IPS DF 4.7 (cell line): ENCODE measurements around the gene GTF3C5.
"Not testable (repeated sequence)": the region's sequence is repeated elsewhere in the genome, so short reads cannot be mapped to it uniquely, and the experiment has no call there.

Experiments used
- DNase-seq: peaks from one replicate; pipeline ENCODE4 v3.0.0-alpha.2; 2013; ENCODE audit warnings: low spot score; ENCODE audit errors: extremely low read depth

The GTF3C5 gene

GRCh38 chr9:133029994-133030316 is 842 bp upstream of the GTF3C5 start:
- DNase-seq: no peak

DNA sequence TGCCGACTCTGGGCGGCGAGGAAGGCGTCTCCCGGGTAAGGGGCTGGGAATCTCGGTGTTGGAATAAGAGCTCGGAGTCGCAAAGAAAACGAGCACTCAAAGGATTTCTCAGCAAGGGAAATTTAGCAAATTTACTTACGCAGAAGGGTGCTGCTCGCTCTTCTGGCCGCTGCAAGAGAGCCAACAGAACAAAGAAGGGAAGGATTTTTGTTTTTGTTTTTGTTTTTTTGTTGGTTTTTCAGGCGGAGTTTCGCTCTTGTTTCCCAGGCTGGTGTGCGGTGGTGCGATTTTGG is 279 bp downstream of the GTF3C5 start:
- DNase-seq: no peak

- DNase-seq: no peak
Observed at GRCh38 chr9:133031496-133031911, 707 bp downstream of the GTF3C5 start.

GRCh38 chr9:133032171-133032570 is 1.4 kb downstream of the GTF3C5 start:
- DNase-seq: no peak

DNA sequence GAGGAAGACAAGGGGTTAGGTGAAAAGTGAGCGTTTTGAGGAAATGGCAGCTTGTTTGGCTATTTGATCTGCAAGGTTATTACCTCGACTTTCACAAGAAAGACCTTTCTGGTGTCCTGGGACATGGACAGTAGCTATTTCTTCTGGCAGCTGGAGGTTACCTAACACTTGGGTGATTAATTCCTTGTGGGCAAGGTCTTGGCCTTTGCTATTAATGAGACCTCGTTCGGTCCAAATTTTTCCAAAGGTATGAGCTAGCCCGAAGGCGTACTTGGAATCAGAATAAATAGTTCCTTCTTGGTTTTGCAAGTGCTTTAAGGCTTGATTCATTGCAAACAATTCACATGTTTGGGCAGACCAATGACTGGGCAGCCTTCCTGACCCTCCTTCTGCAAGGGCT is 4.9 kb downstream of the GTF3C5 start:
- DNase-seq: no peak

DNA sequence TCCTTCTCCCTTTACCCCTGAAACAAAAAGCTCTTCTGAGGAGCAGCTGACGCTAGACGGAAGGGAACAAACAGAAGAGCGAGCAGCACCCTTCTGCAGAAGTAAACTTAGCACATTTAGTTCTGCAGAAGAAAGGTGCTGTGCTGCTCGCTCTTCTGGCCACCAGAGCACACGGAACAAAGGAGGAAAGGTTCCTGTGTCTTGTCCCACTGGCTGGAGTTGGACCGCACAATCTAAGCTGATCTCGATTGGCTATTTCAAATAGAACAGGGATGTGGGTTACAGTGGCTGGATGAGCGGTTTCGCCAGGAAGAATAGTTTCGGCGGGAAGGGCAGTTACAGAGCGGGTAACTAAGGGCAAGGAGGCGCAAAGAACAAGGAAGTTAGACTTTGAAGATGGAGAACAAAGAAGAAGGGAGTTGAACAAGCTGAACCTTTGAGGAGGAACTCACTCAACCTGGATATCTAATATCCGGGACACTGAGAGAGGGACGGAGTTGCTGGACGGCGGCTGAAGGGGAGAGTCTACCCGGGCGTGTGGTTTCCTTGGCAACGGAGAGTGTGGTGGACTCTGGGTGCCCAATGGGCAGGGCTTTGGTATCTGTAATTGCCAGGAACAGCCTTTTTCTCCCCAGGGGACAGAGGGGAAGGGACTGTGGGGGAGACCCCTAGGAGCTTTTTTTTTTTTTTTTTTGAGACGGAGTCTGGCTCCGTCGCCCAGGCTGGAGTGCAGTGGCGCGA is 7.1 kb downstream of the GTF3C5 start:
- DNase-seq: no peak

- not testable (repeated sequence) for DNase-seq
Observed at GRCh38 chr9:133040892-133041479, 10.2 kb downstream of the GTF3C5 start.

- no peak for DNase-seq
Observed at GRCh38 chr9:133041958-133042357, 11.2 kb downstream of the GTF3C5 start.

GRCh38 chr9:133042676-133043075 is 11.9 kb downstream of the GTF3C5 start:
- DNase-seq: no peak

DNA sequence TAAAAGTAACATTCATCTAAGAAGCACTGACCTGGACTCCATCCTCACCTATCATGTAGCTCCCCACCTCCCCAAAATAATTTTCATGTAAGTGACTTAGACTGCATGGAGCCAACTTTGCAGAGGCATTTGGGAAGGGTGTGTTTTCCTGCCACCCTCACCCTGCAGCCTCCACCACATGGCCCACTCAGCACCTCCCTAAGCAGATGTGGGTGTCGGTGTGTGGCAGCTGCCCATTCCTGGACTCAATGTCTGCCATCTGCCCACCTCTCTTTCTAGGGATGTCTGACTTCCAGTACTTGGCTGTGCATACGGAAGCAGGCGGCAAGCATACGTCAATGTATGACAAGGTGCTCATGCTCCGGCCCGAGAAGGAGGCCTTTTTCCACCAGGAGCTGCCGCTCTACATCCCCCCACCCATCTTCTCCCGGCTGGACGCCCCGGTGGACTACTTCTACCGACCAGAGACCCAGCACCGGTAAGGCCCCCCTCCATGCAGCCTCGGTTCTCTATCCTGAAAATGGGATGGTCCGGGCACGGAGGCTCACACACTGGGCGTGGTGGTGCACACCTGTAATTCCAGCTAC is 12.7 kb downstream of the GTF3C5 start:
- no peak for DNase-seq

- DNase-seq: no peak
Observed at GRCh38 chr9:133044125-133044524, 13.3 kb downstream of the GTF3C5 start.

- DNase-seq: no peak
Observed at GRCh38 chr9:133044661-133045060, 13.9 kb downstream of the GTF3C5 start.

DNA sequence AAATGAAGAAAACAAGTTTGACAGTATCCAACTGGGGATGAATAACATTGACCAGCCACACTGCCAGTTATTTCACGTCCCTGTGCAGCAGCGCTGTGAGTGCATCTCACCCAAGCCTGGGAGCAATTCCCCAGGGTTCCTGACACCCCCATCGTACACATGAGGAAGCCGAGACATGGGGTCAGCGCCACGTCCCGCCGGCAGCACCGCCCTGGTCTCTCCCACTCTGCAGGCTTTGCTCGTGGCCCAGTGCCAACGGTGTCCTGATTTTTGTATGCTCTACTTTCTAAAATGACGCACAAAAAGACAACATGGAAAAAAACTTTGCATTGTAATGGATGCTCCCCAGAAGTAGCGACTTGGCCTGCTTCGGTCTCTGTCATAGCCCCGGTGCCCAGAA is 14.3 kb downstream of the GTF3C5 start:
- DNase-seq: no peak

DNA sequence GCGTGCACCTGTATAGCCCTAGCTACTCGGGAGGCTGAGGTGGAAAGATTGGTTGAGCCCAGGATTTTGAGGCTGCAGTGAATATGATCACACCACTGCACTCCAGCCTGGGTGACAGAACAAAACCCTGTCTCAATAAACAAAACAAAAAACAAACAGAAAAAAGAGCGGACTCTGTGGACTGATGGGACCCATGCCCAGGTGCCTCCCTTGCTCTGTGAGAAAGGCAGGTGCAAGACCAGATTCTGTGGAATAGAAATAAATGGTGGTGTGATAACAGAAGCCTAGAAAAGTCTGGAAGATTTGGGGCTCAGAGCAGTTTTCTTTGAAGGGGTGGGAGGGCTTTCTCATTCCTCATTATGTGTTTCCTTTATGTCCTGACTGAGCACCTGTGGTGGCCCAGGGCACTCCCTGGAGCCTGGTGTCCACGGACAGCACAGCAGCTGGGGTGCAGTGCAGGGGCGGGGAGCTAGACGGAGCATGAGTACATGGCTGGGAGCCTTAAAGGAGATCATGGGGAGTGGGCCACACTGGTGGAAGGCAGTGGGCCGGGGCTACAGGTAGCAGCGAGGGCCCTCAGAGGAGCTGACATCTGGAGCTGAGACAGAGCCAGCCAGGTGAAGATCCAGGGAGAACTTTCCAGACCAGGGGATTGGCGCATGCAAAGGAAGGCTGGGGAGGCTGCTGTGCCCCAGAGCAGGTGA is 15.6 kb downstream of the GTF3C5 start:
- no peak for DNase-seq

DNA sequence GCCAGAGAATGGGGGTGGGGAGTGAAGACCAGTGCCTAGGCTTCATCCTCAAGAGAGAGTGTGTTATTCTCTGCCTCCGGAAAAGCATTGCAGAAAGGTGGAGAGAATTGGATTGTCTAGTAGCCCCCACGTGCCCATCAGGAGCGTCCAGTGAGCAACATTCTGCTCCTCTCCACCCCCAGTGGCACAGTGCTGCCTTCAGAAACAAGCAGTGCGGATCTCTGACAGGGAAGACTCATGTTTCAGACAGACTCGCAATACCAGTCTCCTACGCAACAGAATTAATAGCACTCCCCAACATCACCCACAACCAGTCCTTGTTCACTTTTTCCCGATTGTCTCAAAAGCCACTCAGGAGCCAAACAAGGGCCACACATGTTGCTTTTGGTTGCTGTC is 16.1 kb downstream of the GTF3C5 start:
- DNase-seq: no peak

DNA sequence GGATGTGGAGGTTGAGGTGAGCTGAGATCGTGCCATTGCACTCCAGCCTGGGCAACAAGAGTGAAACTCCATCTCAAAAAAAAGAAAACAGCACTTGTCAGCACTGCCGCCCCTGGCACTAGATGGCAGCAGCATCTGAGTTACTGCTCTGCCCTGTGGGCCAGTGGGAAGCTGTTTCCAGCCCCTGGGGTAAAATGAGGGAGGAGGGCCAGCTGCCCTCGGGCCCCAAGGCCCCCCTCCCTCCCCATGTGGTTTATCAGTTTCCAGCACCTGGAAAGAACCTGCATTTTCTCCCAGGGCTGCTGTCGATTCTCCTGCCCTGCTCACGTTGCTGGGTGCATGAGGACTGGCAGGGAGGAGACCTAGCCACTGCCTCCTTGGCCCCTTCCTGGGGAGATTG is 17.8 kb downstream of the GTF3C5 start:
- no peak for DNase-seq

GRCh38 chr9:133049043-133049442 is 18.2 kb downstream of the GTF3C5 start:
- no peak for DNase-seq

GRCh38 chr9:133050142-133050541 is 19.3 kb downstream of the GTF3C5 start:
- no peak for DNase-seq

- no peak for DNase-seq
Observed at GRCh38 chr9:133050781-133051180, 20.0 kb downstream of the GTF3C5 start.

GRCh38 chr9:133051281-133051900 is 20.6 kb downstream of the GTF3C5 start:
- DNase-seq: no peak

DNA sequence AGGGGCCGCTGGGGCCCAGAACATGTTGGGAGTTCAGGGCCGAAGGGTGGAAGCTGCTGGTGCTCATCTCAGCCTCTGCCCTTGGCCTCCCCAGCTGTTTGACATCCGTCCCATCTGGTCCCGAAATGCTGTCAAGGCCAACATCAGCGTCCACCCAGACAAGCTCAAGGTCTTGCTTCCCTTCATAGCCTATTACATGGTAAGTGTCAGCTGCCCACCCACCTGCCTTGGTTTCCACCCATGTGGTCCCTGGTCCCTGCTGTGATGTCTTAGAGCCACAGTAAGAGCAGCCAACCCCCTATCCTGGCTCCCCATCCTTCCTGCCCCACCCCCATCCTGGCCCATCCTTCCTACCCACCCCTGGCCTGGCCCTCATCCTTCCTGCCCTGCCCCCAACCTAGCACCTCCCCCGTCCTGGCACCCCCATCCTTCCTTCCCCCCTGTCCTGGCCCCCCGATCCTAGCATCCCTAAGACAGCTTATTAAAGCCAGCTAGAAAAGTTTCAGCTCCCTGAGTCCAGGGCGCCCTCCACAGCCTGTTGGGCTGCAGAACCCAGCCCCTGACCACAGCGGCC is 21.3 kb downstream of the GTF3C5 start:
- no peak for DNase-seq
